Stimulated activated memory B cell treated with anti-CD40 and anti-IgM and Interleukin-4, amounts not matched to agents 10 μg/mL and 1 μg/mL and 100 μg/mL, for 72 hours (primary cell): ENCODE data around the gene ICAM3.

Experiments
- ATAC-seq: fragments of 150-1000 bp; cut with Tn5 transposase; 2 replicates; pipeline ENCODE4 v1.10.0; 2021
- H3K27ac Mint-ChIP-seq: one replicate; pipeline ENCODE4 v1.8.0; 2022; ENCODE audit warnings: mild to moderate bottlenecking, mixed read lengths
- H3K27me3 Mint-ChIP-seq: one replicate; pipeline ENCODE4 v1.8.0; 2022; ENCODE audit warnings: mixed read lengths
- H3K36me3 Mint-ChIP-seq: one replicate; pipeline ENCODE4 v1.8.0; 2022; ENCODE audit warnings: mixed read lengths
- H3K4me1 Mint-ChIP-seq: one replicate; pipeline ENCODE4 v1.8.0; 2022; ENCODE audit warnings: mixed read lengths
- H3K4me3 Mint-ChIP-seq: one replicate; pipeline ENCODE4 v1.8.0; 2022; ENCODE audit warnings: mild to moderate bottlenecking, moderate library complexity, mixed read lengths
- H3K9me3 Mint-ChIP-seq: one replicate; pipeline ENCODE4 v1.8.0; 2022; ENCODE audit warnings: mixed read lengths

The ICAM3 gene

DNA sequence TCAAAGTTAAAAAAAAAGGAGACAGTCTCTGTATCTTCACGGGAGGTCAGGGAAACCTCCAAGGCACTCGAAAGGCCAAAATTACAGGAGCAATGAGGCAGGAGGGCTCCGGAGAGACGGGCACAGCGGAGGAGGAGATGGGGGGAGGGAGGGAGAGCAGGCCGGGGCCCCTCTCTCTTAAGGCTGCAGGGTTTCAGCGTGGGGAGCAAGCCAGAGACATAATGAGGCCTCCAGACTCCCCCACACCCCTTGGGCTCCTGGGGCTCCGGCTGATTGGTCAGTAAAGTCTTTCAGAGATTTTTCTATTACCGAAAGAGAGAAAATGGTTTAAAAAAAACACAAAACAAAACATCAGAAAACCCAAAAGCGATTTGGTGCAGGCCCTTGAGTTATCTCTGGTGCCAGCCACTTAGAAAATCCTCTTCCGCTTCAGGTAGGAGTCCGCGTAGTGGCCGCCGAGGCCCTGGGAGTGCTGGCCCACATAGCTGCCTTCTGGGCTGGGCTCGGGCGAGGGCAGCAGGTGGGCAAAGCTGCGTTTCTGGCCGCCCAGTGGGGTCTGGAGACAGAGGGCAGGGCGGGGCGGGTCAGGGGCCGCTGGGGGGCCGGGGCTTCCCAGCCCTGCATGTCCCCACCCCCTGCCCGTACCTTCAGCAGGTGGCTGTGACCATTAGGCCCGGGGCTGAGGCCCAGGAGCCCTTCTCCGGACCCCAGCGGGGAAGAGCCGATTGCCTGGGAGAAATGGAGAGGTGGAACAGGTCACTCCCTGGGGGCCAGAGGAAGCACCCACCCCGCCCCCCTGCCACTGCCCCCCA is 22.2 kb downstream of the ICAM3 start:
- no peaks in the 10 kb centered on the region for H3K9me3 Mint-ChIP-seq
- H3K4me1 Mint-ChIP-seq: peaks cover 28% of the 10 kb centered on the region
- no peak overlapping the region for H3K4me3 Mint-ChIP-seq
- peaks cover 44% of the 10 kb centered on the region for H3K36me3 Mint-ChIP-seq
- ATAC-seq: no peak
- H3K27me3 Mint-ChIP-seq: no peaks in the 10 kb centered on the region
- H3K27ac Mint-ChIP-seq: peak overlapping the region; percentile 72

DNA sequence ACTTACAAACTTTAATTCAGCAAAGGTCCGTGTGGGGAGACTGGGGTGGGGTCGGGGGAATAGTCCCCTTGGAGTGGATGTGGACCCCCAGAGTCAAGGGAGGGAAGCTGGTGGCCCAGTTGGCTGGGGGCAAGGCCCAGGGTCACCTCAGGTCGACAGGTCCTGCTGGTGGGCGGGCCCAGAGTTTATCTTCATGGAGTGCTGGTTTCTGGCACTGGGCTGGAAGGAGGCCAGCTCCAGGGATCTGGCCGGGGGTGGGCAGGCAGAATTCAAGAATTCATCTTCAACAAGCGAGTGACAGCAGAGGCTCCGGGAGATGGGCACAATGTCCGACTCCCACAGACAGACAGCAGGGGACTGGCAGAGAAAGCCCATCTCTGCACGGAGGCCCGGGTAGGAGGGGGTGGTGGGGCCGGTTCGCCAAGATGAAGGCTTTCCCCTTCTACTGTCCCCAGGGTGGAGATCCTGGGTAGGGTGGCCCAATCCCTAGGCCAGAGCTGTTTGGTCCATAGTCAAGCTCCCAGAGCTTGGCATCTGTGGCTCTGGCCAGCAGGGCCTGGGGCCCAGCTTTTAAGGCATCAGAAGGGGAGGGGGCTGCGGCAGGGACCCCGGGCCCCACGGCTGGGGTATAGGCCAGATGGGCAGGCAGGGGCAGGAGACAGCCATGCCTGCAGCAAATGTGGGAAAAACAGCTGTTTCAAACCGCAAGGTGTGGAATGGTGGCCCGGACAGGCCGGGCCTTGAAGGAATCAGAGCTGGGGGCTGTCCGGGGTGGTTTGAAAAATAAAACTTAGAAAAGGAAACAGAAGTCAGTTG is 23.0 kb downstream of the ICAM3 start:
- H3K9me3 Mint-ChIP-seq: no peaks in the 10 kb centered on the region
- H3K4me3 Mint-ChIP-seq: peak overlapping the region; percentile 90
- peak overlapping the region; percentile 72 for H3K27ac Mint-ChIP-seq
- H3K36me3 Mint-ChIP-seq: peaks cover 37% of the 10 kb centered on the region
- peaks cover 28% of the 10 kb centered on the region for H3K4me1 Mint-ChIP-seq
- H3K27me3 Mint-ChIP-seq: no peaks in the 10 kb centered on the region
- peak; percentile 9 for ATAC-seq

DNA sequence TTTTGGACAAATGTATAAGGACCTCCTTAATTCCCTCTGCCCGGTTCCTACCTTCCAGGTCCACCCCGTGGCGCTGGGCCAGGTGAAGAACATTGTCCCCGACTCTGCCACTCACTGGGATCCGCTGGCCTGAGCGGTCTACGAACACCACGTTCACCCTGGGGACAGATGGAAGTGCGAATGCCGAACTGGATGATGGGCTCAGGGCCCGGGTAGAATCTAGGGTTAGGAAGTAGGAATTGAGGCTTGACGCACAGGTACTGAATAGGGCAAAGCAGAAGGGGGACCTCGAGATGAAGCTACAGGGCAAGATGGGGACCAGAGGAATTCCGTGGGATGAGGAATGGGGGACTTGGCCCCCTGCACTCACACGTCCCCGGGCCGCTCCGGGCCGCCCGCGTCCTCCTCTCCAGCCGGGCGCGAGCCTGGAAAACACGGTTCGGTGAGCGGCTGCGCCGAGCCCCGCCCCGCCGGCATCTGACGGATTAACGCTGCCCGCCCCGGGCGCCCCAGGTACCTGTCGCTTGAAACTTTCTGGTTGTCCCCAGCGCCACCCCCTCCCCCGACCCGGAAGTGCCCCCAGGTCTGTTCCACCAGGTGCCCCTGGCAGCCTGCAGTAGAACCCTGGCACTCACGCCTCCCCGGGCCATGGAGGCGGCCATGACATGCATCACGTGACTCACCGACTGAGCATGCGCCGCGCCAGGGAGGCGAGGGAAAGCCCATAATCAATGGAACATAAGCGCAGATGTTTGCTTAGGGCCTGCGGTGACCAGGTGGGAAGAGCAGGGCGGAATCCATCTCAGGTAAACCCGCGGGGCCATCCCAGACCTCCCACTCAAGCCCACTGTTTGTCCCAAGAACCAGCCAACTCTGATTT is 23.8 kb downstream of the ICAM3 start, which contains the start of gene FDX2:
Gene FDX2, minus strand, starts transcription at position 681 of the 880 bp plus-strand sequence. Its CDS starts 19 bp downstream, at position 662.
- Mint-ChIP-seq H3K9me3 (no peaks in the 10 kb centered on the region), H3K36me3 (peaks cover 37% of the 10 kb centered on the region), H3K4me1 (peaks cover 28% of the 10 kb centered on the region), H3K4me3 (peak within 1 kb of the TSS; percentile 90), H3K27ac (peak within 1 kb of the TSS; percentile 72), H3K27me3 (no peaks in the 10 kb centered on the region)
- peak; percentile 88 for ATAC-seq

DNA sequence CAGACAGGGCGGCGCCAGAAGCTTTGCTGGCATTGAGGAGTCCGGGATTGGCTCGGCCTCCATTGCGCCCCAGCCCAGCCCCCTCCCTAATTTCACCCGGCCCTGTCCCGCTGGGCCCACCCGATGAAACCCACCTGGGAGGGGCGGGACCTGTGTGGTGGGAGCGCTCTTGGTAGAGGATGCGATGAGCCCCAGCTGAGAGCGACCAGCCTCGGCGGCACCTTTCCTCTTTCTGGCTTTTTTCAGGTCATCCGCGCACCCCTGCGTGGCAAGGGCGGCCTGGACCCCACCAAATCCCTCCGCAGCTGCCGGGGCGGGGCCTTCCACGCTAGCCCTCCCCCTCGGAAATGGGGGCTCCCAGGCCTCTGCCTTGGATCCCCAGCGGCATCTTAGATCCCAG is 30.0 kb downstream of the ICAM3 start, which contains the start of gene ZGLP1:
Gene ZGLP1, minus strand, starts transcription at position 393 of the 400 bp plus-strand sequence.
- H3K27me3 Mint-ChIP-seq: no peaks in the 10 kb centered on the region

DNA sequence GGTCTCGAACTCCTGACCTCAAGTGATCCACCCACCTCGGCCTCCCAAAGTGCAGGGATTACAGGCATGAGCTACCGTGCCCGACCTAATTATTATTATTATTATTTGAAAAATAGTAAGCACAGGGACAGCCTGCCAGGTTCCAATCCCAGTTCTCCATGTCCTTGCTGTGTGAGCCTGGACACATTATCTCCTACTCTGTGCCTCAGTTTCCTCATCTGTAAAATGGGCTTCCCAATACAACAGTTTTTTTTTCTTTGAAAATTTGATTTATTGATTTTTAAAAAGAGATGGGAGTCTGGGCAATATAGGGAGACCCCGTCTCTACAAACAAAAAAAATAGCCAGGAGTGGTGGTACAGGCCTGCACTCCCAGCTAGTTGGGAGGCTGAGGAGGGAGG is 33.1 kb downstream of the ICAM3 start:
- H3K36me3 Mint-ChIP-seq: peaks cover 26% of the 10 kb centered on the region
- no peaks in the 10 kb centered on the region for H3K9me3 Mint-ChIP-seq
- no peak for ATAC-seq
- no peak overlapping the region for H3K27ac Mint-ChIP-seq
- peaks cover 8% of the 10 kb centered on the region for H3K4me1 Mint-ChIP-seq
- H3K27me3 Mint-ChIP-seq: no peaks in the 10 kb centered on the region
- H3K4me3 Mint-ChIP-seq: no peak overlapping the region

More for the DNA sequence above, 30.0 kb downstream of the ICAM3 start, which contains the start of gene ZGLP1:
- ATAC-seq: no peak
- Mint-ChIP-seq H3K27ac (no peak within 1 kb of the TSS), H3K9me3 (no peaks in the 10 kb centered on the region), H3K36me3 (peaks cover 26% of the 10 kb centered on the region), H3K4me1 (peaks cover 12% of the 10 kb centered on the region), H3K4me3 (no peak within 1 kb of the TSS)

DNA sequence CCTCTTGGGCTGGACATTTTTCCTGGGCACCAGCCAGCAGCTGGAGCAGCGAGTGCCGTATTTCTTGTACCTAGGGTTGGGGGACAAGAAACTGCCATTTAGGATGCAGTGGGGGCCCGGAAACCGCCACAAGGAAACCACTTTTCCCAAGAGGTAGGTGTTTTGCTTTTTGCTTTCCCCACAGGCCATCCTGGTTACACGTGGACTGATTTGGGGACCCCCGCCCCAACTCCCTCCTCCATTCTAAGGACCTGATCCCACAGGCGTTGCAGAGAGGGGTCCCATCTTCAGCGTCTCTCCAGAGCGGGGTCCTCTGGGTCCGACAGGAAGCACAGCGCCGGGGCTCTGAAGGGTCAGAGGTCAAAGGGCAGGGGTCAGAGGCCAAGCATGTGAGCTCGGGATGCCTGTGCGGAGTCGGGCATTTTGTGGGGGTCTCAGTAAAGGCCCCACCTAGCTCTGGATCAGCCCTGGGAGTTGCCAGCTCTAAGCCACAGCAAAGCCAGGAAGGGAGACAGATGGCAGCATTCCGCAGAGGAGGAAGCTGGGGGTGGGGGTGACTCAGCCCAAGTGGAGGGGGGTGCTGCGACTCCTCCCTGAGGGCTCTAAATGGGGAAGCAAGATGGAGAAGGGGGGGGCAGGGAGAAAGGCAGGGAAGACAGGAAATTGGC is 34.2 kb downstream of the ICAM3 start:
- peaks cover 24% of the 10 kb centered on the region for H3K36me3 Mint-ChIP-seq
- ATAC-seq: no peak
- no peaks in the 10 kb centered on the region for H3K27me3 Mint-ChIP-seq
- no peak overlapping the region for H3K27ac Mint-ChIP-seq
- H3K4me3 Mint-ChIP-seq: no peak overlapping the region
- peaks cover 8% of the 10 kb centered on the region for H3K4me1 Mint-ChIP-seq
- no peaks in the 10 kb centered on the region for H3K9me3 Mint-ChIP-seq

DNA sequence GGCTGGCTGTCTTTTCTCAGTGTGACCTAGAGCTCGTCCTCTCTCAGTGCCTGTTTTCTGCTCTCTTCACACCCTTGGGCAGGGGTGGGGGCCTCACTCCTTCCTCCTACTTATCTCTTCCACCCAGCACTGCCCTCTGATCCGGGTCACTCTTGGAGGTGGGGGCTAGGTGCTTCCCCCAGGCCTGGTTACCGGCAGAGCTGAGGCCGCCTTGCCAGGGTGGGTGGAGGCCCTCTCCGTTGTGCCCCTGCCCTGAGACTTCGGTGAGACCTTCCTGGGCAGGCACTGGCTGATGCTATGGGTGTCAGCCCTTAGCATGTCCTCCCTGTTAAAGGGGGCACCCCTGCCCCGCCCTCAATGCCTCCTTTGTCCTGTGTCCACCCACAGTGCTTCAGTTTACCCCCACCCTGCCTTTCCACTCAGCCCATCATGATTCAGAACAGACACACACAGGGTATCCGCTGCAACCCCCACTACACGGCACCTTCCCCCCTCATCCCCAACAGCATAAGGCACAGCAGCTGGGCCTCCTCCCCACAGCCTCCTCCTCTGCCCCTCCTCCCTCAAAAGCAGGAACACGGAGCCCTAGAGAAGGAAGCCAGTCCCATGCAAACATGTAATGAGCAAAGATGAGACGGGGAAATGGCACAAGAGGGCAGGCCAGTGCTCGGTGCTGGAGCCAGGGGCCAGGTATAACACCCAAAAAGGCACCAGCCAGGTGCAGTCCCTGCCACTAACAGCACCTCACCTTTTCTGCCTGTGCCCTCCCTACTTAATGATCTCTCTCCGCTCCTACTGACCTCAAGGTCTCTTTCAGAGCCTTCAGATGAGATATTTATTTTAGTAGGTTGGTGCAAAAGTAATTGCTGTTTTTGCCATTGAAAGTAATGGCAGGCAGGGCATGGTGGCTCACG is 39.6 kb downstream of the ICAM3 start:
- Mint-ChIP-seq H3K27me3 (peaks cover 12% of the 10 kb centered on the region), H3K9me3 (no peaks in the 10 kb centered on the region), H3K4me3 (no peak overlapping the region), H3K36me3 (peaks cover 9% of the 10 kb centered on the region), H3K4me1 (peaks cover 15% of the 10 kb centered on the region), H3K27ac (peak overlapping the region; percentile 28)
- ATAC-seq: peak; percentile 42

DNA sequence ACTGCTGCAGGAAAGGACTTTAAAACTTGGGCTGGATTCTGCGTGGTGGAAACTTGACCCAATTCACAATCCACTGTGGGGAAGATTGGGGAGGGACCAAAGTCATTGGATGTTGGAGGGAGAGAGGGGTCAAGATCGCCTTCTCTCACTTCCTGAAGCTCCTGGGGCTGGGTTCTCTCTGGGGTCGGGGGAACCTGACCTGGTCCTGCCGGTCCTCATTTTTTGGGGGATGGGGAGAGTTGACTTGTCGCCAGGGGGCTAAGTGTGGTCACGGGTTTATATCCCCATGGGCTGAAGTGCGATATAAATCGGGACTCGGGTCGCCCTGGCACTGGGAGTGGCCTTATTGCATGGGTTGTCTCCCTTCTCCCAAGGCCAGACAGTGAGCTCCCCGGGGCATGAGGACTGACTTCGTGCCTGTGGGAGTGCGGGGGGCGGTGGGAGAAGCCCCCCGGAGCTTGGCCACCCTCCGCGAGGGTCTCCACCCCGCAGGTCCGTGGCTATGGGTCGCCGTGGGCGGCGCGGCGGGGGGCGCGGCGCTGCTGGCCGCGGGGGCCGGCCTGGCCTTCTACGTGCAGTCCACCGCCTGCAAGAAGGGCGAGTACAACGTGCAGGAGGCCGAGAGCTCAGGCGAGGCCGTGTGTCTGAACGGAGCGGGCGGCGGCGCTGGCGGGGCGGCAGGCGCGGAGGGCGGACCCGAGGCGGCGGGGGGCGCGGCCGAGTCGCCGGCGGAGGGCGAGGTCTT is 43.4 kb downstream of the ICAM3 start:
- Mint-ChIP-seq H3K4me3 (peak overlapping the region; percentile 71), H3K27ac (peak overlapping the region; percentile 17), H3K9me3 (peaks cover 3% of the 10 kb centered on the region), H3K4me1 (peaks cover 41% of the 10 kb centered on the region), H3K27me3 (peaks cover 47% of the 10 kb centered on the region), H3K36me3 (peaks cover 5% of the 10 kb centered on the region)
- ATAC-seq: no peak

DNA sequence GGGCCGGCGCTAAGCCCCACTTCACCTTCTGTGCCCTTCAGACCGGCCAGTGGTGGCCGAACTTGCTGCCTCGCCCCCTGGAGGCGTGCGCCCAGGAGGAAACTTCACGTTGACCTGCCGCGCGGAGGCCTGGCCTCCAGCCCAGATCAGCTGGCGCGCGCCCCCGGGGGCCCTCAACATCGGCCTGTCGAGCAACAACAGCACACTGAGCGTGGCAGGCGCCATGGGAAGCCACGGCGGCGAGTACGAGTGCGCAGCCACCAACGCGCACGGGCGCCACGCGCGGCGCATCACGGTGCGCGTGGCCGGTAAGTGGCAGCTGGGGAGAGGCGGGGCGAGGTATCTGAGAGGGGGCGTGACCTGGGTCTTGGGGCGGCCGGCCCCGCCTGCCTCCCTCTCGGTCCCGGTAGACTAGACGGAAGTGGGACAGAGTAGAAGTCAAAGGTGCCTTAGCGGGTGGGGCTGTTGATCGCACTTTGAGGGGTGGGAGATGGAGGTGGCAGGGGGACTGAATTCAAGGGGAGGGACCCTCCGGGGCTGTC is 44.0 kb downstream of the ICAM3 start:
- Mint-ChIP-seq H3K9me3 (peaks cover 3% of the 10 kb centered on the region), H3K27ac (peak overlapping the region; percentile 17), H3K4me3 (peak overlapping the region; percentile 71), H3K4me1 (peaks cover 47% of the 10 kb centered on the region), H3K27me3 (peaks cover 54% of the 10 kb centered on the region), H3K36me3 (peaks cover 5% of the 10 kb centered on the region)
- ATAC-seq: peak; percentile 78

DNA sequence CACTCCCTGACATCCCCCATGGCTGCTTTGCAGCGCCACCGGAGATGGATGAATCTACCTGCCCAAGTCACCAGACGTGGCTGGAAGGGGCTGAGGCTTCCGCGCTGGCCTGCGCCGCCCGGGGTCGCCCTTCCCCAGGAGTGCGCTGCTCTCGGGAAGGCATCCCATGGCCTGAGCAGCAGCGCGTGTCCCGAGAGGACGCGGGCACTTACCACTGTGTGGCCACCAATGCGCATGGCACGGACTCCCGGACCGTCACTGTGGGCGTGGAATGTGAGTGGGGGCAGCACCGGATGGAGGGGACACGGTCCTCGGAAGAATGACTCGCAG is 45.1 kb downstream of the ICAM3 start:
- peaks cover 3% of the 10 kb centered on the region for H3K9me3 Mint-ChIP-seq
- peaks cover 61% of the 10 kb centered on the region for H3K27me3 Mint-ChIP-seq
- H3K4me1 Mint-ChIP-seq: peaks cover 48% of the 10 kb centered on the region
- H3K4me3 Mint-ChIP-seq: peak overlapping the region; percentile 26
- H3K27ac Mint-ChIP-seq: peak overlapping the region; percentile 6
- ATAC-seq: no peak
- peaks cover 5% of the 10 kb centered on the region for H3K36me3 Mint-ChIP-seq

DNA sequence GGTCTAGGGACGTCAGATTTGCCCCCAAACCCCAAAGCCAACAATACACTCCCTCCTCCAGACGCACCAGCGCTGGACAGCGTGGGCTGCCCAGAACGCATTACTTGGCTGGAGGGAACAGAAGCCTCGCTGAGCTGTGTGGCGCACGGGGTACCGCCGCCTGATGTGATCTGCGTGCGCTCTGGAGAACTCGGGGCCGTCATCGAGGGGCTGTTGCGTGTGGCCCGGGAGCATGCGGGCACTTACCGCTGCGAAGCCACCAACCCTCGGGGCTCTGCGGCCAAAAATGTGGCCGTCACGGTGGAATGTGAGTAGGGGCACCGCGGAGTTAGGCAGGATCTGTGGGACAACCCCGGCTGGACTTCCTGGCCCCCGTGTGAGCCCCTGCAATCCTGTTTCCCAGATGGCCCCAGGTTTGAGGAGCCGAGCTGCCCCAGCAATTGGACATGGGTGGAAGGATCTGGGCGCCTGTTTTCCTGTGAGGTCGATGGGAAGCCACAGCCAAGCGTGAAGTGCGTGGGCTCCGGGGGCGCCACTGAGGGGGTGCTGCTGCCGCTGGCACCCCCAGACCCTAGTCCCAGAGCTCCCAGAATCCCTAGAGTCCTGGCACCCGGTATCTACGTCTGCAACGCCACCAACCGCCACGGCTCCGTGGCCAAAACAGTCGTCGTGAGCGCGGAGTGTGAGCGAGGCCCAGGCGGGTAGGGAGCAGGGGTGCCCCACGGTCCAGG is 45.6 kb downstream of the ICAM3 start:
- no peak for ATAC-seq
- no peak overlapping the region for H3K4me3 Mint-ChIP-seq
- peaks cover 66% of the 10 kb centered on the region for H3K27me3 Mint-ChIP-seq
- H3K9me3 Mint-ChIP-seq: peaks cover 3% of the 10 kb centered on the region
- peaks cover 53% of the 10 kb centered on the region for H3K4me1 Mint-ChIP-seq
- H3K36me3 Mint-ChIP-seq: peaks cover 5% of the 10 kb centered on the region
- H3K27ac Mint-ChIP-seq: peak overlapping the region; percentile 6

DNA sequence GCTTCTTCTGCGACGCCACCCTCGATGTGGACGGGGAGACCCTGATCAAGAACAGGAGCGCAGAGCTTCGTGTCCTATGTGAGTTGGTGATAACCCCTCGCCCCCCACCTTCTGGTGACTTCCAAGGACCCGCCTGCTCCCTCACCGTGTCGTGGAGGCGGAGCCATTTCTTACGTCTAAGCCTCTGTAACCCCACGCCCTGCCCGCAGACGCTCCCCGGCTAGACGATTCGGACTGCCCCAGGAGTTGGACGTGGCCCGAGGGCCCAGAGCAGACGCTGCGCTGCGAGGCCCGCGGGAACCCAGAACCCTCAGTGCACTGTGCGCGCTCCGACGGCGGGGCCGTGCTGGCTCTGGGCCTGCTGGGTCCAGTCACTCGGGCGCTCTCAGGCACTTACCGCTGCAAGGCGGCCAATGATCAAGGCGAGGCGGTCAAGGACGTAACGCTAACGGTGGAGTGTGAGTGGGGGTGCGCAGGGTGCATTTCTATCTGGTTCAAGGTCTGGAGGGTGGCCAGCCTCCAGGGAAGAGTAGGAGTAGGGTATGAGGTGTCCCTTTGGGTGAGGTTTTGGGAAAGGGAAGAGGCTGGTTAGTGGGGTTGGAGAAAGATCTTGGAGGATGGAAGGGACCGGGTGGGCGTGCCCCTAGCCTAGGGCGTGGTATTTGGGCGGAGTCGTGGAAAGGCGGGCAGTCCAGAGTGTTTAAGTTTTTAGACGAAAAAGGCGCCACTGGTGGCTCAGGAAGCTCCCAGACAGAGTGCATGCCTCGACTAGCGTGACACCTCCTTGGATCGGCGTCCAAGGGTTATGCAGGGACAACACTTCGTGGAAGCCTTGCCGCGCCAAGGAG is 46.4 kb downstream of the ICAM3 start:
- ATAC-seq: no peak
- H3K27ac Mint-ChIP-seq: peak overlapping the region; percentile 1
- H3K4me1 Mint-ChIP-seq: peaks cover 60% of the 10 kb centered on the region
- H3K36me3 Mint-ChIP-seq: peaks cover 5% of the 10 kb centered on the region
- H3K9me3 Mint-ChIP-seq: peaks cover 3% of the 10 kb centered on the region
- peaks cover 73% of the 10 kb centered on the region for H3K27me3 Mint-ChIP-seq
- peak overlapping the region; percentile 19 for H3K4me3 Mint-ChIP-seq
